NOMO-1 treated with DMSO at 0.1 percent for 48 hours (cell line): ENCODE data around the gene NOTCH2NLA.
"Not testable (repeated sequence)": the region's sequence is repeated elsewhere in the genome, so short reads cannot be mapped to it uniquely, and the experiment has no call there.

Experiments used
- DNase-seq: peaks from one replicate; lab custom pipeline; 2025; ENCODE audit not compliant: unreplicated experiment; lab: John Stamatoyannopoulos, UW

The NOTCH2NLA gene

GRCh38 chr1:146167740-146168139 lies 61.1 kb downstream of the NOTCH2NLA start:
- DNase-seq = not testable (repeated sequence)

DNA sequence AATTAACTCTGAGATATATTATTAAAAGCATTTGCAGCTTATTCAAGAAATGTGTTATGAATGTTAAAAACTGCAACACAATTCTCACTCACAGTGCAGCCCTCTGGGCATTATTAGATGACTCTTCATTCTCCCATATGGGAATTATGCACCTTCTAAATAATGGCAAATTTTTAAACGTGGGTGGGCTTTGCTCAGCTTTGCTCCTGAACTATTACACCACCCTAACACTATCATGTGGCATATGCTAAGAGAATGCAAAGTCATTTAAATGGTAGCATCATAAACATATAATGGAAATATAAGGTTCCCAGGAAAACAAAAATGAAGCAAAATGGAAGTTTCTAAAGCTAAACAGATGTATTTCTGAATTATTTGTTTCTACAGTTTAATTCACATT lies 61.5 kb downstream of the NOTCH2NLA start:
- not testable (repeated sequence) for DNase-seq

DNA sequence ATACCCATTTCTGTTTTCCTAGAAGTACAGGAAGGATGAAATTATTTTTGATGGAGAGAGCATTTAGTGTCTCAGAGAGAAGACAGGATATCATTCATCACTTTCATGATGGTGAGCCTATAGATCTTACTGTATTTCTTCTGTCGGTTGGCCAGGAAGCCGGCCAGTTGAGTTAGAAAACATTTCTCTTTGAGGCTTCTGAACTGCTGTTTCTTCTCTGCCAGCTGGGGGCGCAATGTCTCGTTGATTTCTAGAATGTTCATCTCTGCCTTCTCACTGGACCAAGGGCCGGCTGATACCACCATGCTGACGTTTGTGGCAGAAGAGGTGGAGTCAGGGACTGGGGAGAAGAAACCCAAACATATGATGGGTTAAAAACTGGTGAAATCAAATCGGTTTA lies 84.4 kb downstream of the NOTCH2NLA start, which contains the start of gene NBPF10:
Gene NBPF10, minus strand, starts transcription at position 340 of the 400 bp plus-strand sequence. Its CDS starts 35 bp downstream, at position 305.
- DNase-seq = not testable (repeated sequence)
